Hematopoietic multipotent progenitor cell (in vitro differentiated cells): ENCODE results near the gene HCN4. TPM values are rescaled to one million over a fixed set of nuclear protein-coding genes. Genes with fewer than 3 reads are reported as not detected.

Source experiments
- DNase-seq, 3 donors: peaks; one replicate each; pipeline ENCODE4 v3.0.0-alpha.2; 2011 to 2015; ENCODE audit warnings: low read depth in 2 of 3, low spot score in 2 of 3
- total RNA-seq: library from RNA; depleted of rRNA; stranded (reverse); fragments of >200 nt; gene quantifications from one replicate; pipeline ENCODE4 v1.2.3, GENCODE V29; 2012

HCN4 gene
- total RNA-seq, 1 donor = under 0.01 TPM

DNA sequence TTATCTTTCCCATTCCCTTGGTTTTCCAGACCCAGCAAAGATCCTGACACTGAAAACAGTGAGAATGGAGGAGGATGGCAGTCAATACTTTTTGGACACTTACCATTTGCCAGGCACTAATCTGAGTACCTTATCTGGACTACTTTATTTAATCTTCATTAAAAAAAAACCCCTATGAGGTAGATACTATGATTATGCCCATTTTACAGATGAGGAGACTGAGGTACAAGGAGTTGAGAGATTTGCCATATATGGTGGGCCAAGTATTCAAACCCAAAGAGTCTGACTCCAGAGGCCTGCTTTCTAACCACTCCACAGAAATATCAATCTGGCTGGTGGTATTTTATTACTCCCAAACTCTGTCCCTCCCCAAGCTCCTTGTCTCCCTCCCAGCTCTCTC, 19.6 kb downstream of the HCN4 start:
- DNase-seq = no peak

DNA sequence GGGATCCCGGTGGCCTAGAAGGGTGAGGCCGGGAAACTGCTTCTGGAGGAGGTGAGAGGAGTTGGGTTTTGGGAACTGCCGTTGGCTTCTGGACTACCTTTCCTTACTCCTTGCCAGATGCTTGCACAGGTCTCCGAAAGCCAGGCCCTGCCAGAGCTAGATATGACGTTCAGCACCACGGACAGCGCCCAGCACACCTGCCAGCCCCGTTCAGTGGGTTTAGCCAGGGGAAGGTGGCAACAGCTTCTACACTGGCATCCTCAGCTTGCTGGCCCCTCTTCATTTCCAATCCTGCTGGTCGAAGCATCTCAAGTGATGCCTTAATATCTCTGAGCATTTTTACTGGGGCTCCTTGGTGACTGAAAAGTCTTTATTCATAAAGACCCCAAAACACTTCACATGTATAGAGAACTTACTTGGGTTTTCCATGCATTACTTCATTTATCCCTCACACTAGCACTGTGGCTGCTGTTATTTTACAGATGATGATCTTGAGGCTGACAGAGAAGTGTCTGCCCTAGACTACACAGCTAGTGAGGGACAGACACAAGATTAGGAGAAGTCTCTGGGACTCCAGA, 21.9 kb downstream of the HCN4 start:
- DNase-seq = peak; percentile 18 to 74 (median 45)

DNA sequence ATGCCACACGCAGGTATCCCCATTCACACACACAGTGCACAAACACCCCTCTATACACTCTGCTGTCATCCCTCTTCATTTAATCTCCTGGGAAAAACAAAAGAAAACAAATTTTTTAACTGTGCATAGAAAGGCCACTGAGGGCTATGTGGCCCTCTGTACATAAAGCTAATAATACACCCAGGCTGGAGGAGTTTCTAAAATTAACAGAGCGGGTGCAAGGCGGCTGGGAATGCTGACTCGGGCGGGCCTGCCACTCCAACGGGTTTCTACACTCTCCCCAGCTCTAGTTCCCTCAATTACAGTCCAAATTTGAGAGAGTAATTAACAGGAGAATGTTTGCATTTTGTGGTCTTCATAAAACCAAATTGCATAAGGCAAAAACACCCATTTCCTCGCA, 23.1 kb downstream of the HCN4 start:
- no peak for DNase-seq

DNA sequence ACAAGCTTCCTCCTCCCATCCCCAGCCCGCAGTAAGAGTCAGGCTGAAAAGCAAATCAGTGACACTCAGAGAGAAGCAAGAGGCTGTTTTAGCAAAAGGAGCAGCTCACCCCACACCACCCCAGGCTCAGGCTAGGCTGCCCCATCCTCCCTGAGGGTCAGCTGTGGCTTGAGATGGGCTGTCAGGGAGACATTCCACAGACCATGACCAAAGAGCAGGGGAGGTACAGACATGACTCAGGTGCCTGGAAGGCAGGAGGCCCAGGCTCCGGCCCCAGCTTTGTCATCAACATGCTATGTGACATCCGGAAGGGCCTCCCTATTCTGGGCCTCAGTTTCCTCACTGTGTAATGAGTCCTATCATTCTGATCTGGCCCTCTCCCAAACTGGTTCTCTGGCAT, 24.7 kb downstream of the HCN4 start:
- DNase-seq = no peak

DNA sequence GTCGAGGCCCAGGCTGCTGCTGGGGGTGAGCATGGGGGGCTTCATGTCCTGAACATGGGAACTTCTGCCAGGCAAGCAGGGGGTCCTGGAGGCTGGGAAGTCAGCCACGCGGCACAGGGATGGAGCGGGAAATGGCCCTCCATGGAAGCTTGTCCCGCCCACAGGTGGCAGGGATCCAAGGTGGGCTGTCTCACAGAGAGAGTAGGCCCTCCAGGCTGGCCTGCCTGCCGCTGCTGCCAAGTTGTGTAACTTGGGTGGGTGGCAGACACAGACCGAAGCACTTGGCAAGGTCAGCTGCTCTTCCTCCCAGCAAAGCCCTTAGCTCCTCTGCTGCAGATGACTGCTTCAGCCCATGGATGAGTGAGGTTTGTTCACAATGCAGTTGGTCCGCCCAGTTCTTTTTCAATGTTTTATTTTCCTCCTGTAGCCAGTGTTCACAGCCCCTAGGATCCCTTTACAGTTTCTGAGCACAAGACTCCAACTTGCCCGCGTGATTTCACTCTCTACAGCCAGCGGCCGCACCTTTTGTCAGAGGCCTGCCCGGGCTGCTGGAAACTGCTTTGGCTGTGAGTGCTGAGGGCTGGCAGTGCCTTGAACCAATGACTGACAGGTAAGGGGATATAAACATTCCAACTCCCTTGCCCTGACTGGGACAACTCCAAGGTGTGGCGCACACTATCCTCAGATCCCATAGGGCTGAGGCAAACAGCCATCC, 26.7 kb downstream of the HCN4 start:
- no peak for DNase-seq

DNA sequence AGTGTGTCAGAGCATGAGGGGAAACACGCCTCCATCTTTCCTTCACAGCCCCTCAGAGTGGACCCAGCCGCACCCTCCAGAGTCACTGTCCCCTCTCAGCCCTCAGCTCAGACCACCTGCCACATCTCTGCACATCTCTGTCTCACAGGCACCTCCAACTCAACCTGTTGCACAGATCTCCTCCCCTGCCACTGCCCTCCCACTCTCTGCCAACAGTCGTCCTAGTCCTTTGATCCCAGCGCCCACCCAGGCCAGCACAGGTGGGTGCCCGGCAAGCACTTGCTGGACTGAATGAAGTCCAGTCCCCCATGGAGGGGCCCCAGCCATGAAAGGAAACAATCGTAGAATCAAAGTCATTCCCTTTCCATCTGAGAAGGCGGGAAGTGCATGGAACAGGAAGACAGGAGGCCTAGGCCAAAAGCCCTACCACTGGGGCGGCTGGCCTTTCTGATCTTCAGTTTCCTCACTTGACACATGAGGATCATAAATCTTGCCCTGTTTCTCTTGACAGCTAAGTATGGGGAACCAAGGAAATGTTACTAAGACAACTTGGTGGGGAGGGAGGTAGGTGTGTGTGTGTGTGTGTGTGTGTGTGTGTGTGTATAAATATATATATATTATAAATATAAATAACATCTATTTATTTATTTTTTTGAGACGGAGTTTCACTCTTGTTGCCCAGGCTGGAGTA, 28.1 kb downstream of the HCN4 start:
- DNase-seq = no peak

DNA sequence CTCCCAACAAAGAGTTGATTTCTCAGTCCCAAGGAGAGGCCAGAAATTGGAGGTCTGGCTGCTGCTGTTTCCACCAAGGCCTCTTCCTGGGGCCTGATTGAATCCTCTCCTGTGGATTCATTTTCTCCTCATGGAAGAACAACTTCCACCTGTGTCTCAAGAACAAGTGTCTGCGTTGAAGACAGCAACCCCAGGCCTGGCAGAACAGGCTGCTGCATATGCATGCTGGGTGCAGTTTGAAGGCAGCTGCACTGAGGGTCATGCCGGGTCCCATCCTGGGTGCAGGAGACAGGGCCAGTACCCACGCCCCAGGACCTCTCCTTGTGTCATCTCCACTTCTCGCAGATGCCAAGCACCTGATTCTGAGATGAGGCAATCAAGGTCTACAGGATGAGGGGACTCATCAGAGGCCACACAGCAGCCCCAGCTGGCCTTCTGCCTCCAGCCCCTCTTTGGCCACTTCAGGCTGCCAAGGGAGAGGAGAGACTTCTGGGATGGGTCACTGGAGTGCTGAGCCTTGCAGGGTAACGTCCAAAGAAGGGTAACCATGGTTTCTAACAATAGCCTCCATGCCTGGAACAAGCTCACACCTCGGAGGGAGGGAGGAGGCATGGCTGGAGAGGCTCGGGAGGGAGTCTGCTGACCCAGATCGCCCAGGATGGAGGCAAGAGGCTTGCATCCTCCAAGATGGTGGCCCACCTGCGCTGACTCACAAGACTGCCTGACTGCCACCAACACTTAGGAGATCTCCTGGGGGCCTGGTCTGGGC, 30.0 kb downstream of the HCN4 start:
- no peak for DNase-seq

DNA sequence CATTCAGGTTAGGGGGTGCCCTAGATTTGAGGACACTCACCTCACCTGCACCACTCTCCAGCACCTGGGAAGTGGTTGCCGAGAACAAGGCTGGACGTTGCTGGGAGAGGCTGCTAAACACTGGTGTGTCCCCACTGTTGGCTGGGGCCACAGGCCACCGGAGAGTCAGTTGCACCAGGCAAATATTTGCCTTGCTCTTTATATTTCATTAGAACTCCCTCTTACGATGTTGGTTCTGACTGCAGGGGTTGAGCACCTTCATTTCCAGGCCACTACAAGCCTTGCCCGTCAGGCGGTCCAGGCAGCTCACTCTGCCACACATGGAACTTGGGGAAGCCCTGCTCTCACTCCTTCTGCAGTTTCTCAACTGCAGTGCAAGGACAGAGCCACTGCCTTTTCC, 30.7 kb downstream of the HCN4 start:
- no peak for DNase-seq

DNA sequence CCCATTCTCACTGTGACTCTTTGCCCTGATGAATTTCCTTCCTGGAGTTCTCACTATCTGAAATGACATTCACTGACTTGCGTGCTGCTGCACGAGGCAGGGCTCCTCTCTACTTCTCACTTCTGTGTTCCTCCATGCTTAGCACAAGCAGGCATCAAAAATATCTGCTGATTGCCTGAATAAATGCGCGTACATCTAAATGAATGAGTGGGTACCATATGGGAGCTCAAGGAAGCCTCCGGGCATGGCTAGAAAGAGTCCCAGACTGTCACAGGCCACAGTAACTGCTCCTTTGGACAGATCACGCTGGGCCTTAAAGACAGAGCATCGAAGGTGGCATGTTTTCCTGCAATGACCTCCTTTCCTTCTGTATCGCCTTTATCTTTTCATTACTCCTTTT, 31.6 kb downstream of the HCN4 start:
- no peak for DNase-seq

DNA sequence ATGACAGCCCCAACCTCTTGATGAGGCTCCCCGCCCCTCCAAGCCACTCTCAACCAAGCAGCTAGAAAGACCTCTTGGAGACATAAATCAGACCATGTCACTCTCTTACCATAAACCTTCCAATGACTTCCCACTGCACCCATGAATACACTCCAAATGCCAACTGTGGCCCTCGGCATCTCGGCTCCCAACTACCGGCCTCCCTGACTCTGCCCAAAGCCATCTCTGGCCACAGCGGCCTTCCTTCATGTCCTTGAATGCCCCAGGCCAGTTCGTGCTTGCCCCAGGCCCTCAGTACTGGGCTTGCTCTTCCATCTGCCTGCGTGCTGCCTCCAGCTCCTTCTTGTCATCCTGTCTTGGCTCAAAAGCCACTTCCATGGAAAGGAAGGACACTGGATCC, 32.0 kb downstream of the HCN4 start:
- DNase-seq = no peak

DNA sequence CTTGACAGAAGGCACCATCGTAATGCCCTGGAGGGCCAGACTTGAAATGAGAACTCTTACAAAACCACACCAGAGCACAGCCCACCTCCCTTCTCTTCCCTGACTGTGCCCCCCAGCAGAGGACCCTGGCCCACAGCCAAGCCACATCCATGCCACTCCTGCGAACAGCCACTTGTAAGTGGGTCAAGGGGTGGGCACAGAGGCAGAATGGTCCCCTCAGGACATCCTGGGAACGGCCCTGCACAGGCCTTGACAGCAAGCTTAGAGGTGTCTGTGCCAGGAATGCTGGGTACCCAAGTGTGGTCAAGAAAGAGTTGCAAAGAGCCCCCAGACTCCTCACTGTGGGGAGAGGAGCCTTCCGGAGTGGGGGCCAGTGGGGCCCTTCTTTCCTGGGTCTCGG, 33.3 kb downstream of the HCN4 start:
- DNase-seq = no peak

DNA sequence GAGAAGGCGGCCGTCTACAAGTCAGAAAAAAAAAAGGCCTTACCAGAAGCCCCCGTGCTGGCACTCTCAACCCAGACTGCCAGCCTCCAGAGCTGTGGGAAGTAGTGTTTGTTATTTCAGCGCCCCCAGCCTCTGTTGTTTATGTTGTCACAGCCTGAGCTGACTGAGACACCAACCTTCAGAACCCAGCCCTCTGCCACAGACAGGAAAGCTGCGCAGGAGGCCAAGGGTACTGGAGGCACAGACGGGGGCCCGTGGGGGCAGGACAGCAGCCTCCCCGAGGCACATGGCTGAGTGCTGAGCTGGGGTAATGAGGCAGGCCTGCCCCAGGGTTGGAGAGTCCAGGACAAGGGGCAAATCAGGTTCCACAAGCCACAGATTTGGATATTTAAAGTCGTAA, 33.7 kb downstream of the HCN4 start:
- no peak for DNase-seq

DNA sequence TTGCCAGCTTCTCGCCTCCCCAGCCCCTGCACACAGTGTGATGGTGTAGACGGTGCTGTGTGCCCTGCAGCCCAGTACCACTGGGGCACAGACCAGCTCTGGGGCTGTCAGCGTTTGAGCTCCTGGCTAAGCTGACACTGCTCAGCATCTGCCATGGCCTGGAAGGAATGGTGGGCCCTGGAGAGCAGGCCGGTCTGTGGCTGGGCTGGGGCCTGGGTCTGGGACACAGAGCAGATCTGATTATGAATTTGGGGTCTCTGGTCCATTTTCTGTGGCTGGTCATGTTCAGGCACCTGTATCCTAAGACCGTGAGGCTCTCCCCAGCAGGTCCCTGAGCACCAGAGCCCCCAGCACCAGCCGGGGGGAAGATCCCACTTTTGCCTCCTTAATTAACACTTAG, 34.7 kb downstream of the HCN4 start:
- no peak for DNase-seq

DNA sequence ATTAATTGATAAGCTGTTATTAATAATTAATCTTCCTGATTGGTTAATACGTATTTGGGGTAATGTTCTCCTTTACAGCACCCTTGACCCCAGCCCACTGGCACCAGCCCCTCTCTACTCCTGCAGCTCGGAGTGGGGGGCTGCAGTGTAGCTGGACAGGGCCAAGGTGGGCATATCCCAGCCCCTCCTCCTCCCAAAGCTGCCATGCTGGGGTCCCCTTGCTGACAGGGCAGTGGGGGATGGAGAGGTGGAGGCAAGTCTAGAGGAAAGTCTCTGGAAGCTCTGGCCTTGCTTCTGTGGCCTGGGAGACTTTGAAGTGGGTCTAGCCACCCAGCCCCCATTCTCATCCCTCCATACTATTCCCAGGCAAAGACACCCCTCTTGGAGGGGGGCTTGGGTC, 35.8 kb downstream of the HCN4 start:
- DNase-seq = no peak

DNA sequence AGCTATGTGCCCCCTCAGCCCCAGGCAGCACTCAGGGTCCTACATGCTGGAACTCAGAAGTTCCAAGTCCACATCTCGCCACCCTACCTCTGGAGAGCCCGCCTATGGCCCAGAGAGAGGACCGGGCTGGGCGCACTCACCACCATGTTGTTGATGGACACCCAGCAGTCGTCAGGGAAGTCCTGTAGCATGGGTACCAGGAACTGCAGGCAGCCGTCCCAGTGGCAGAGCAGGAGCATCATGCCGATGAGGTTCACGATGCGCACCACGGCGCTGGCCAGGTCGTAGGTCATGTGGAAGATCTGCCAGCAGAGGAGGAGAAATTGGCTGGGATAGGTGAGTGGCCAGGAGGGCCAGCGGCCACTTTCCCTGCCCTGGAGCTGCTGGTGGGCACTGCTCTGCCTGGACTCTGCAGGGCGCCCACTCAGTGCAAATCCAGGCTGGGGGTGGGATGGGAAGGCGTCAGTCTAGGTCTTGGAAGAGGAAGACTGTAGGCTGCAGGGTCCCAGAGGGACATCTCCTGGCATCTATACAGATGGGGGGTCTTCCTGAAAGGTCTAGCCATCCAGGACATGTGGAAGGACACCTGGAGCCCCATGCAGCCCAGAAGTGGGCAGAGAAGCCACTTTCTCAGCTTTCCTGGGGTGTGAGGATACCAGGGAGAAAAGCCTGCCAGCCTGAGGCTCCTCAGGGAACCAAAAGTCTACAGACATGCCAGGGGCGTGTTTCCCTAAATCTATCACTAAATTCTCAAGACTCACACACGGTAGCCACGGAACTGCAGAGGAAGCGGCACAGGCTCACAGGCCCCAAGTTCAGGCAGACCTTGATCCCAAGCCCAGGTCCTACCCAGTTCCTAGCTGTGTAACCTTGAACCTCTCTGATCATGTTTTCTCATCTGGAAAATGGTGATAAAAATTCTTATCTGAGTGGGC, 36.5 kb downstream of the HCN4 start:
- no peak for DNase-seq

DNA sequence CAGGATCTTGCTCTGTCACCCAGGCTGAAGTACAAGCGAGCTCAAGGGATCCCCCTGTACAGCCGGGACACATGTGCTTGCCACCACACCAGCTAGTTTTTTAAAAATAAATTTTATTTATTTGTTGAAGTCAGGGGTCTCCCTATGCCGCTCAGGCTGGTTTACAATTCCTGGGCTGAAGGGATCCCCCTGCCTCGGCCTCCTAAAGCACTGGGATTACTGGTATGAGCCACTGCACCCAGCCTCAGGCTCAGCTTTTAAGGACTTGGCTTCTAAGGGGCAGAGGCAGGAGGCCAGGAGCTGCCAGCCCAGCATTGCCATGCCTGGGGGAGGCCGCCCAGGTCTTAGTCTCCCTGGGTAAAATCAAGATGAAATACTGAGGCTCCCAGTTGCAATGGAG, 37.3 kb downstream of the HCN4 start:
- DNase-seq = no peak

DNA sequence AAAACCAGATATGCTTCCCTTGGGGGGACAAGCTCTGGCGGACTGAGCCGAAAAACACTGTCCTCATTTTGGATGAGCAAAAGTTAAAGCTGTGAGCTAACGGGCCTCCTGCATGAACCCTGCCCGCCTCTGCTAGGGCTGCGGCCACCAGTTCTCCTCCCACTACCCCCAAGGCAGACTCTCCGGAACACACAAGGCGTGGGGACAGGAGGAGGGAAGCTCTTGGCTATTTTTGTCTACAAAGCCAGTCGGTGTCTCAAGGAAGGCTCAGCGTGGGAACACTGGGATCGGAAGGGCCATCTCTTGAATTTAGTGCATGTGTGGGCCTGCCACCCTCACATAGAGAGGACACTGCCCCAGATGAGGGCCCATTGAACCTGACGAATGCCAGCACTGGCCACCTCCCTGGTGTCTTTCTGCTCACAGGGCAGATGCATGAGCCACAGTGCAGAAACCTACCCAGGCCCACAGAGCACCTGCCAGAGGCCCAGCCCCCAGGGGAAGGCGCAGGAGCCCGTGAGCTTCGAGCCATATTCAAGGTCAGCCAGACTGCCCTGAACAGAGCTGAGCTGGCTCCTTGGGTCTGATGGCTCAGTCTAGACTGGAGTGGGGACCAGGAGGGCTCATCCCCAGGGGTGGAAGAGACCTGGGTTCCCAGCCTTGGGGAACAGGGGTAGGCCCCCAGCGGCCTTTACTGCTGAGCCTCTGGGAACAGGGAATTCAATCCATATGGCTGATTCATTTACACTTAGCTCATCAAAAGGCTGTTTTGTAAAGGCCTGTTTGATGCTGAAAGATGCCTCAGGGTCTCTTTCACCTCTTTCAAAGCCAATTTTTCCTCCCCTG, 38.3 kb downstream of the HCN4 start:
- DNase-seq = no peak

DNA sequence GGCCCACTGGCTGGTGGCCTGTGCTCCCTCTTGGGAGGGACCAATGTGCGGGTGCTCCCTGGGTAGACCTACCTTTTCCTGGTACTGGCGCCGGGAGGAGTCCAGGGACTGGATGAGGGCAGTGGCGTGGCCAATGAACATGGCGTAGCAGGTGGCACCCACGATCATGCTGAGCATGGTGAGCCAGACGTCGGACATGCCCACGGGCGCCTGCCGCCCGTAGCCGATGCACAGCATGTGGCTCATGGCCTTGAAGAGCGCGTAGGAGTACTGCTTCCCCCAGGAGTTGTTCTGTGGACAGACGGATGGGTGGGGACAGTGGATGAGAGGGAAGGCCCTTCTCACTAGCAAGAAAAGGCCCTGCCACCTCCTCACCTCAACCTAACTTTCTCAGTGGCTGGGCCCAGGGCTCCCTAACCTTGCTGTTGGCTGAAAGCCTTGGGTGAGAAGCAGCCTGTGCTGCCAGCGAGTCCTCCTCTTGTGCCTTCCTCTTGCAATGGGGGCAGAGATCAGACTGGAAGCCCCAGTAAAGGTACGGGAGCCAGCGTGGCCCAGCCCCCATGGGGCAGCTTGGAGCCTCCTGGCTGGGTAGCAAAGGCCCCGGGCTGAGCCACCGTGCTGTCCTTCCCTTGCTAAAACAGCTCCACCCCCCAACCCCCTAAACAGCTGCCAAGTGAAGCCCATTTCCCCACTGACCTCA, 39.1 kb downstream of the HCN4 start:
- DNase-seq = no peak

DNA sequence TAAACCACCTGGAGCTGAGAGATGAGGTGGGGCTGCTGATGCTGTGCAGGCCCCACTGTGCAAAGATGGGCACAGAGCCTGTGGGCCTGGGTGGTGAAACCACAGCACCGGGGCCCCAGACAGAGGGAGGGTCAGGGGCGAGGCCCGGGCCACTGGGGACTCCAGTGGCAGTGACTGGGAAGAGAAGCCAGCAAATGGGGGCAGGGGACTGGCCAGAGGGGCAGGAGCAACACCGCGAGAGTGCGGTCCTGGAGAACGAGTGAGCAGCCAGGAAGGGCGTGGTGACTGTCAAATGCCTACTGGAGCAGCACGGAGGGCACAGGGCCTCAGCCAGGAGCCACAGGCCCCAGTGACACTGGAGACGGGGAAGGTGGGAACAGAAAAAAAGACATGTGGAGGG, 39.8 kb downstream of the HCN4 start:
- DNase-seq = no peak
